HepG2 (cell line): ENCODE data around the gene SNRNP200. TPM values are rescaled to one million over a fixed set of nuclear protein-coding genes. Genes with fewer than 3 reads are reported as not detected.
A peak's percentile ranks its signal among the peaks of the same experiment; 100 is the strongest.

Experiments
- ADNP ChIP-seq: sonication (generic); formaldehyde crosslinking; IDR thresholded peaks from 2 replicates; pipeline ENCODE4 v1.4.0; 2020; ENCODE audit warnings: missing genetic modification reagents
- FOXO1 ChIP-seq: sonication (generic); formaldehyde crosslinking; IDR thresholded peaks from 2 replicates; pipeline ENCODE4 v1.4.0; 2020; ENCODE audit warnings: missing genetic modification reagents
- JARID2 ChIP-seq: sonication (generic); formaldehyde crosslinking; IDR thresholded peaks from 2 replicates; pipeline ENCODE4 v1.8.1; 2023; ENCODE audit warnings: missing genetic modification reagents, inconsistent platforms; ENCODE audit not compliant: insufficient replicate concordance
- KDM2A ChIP-seq: sonication (generic); formaldehyde crosslinking; IDR thresholded peaks from 2 replicates; pipeline ENCODE4 v1.4.0; 2020; ENCODE audit warnings: low read depth, missing genetic modification reagents, borderline replicate concordance
- NR2C2 ChIP-seq: sonication (generic); formaldehyde crosslinking; IDR thresholded peaks from 2 replicates; pipeline ENCODE4 v1.4.0; 2020; ENCODE audit warnings: missing genetic modification reagents, mild to moderate bottlenecking, moderate library complexity, borderline replicate concordance
- PAX8 ChIP-seq: sonication (generic); formaldehyde crosslinking; IDR thresholded peaks from 2 replicates; pipeline ENCODE4 v1.8.0; 2022; ENCODE audit warnings: mild to moderate bottlenecking, missing genetic modification reagents, borderline replicate concordance
- PHF5A ChIP-seq: IDR thresholded peaks from one replicate; pipeline ENCODE4 v1.6.1; 2018; ENCODE audit warnings: low read depth, missing genetic modification reagents; ENCODE audit not compliant: unreplicated experiment
- POLR2G ChIP-seq: fragments of 200-400 bp; formaldehyde crosslinking; IDR thresholded peaks from 2 replicates; pipeline ENCODE4 v1.6.1; 2018; ENCODE audit warnings: mild to moderate bottlenecking, low read depth, low read length, moderate library complexity
- REPIN1 ChIP-seq: sonication (generic); formaldehyde crosslinking; IDR thresholded peaks from 2 replicates; pipeline ENCODE4 v1.8.0; 2022; ENCODE audit warnings: missing genetic modification reagents, low read depth, mild to moderate bottlenecking, borderline replicate concordance
- SATB2 ChIP-seq: sonication (generic); formaldehyde crosslinking; IDR thresholded peaks from 2 replicates; pipeline ENCODE4 v1.5.0; 2020; ENCODE audit warnings: missing genetic modification reagents
- SMAD3 ChIP-seq: sonication (generic); formaldehyde crosslinking; IDR thresholded peaks from 2 replicates; pipeline ENCODE4 v1.4.0; 2020; ENCODE audit warnings: missing genetic modification reagents
- SPEN ChIP-seq: sonication (generic); formaldehyde crosslinking; IDR thresholded peaks from 2 replicates; pipeline ENCODE4 v1.5.1; 2020; ENCODE audit warnings: low read depth, mild to moderate bottlenecking, missing genetic modification reagents
- TOE1 ChIP-seq: sonication (generic); formaldehyde crosslinking; IDR thresholded peaks from 2 replicates; pipeline ENCODE4 v1.4.0; 2020; ENCODE audit warnings: mild to moderate bottlenecking, missing genetic modification reagents
- YEATS2 ChIP-seq: sonication (generic); formaldehyde crosslinking; IDR thresholded peaks from 2 replicates; pipeline ENCODE4 v1.4.0; 2020; ENCODE audit warnings: missing genetic modification reagents, borderline replicate concordance
- ZNF256 ChIP-seq: sonication (generic); formaldehyde crosslinking; conservative IDR thresholded peaks from 2 replicates; pipeline ENCODE4 v1.4.0; 2020; ENCODE audit warnings: missing genetic modification reagents
- ZNF274 ChIP-seq: sonication (generic); formaldehyde crosslinking; IDR thresholded peaks from 2 replicates; pipeline ENCODE4 v1.5.1; 2020; ENCODE audit warnings: mild to moderate bottlenecking, missing genetic modification reagents
- ZNF292 ChIP-seq: sonication (generic); formaldehyde crosslinking; IDR thresholded peaks from 2 replicates; pipeline ENCODE4 v1.8.1; 2022; ENCODE audit warnings: mild to moderate bottlenecking, low read depth, missing genetic modification reagents, borderline replicate concordance
- ZNF432 ChIP-seq: sonication (generic); formaldehyde crosslinking; IDR thresholded peaks from 2 replicates; pipeline ENCODE4 v1.5.0; 2020; ENCODE audit warnings: missing genetic modification reagents, mild to moderate bottlenecking, borderline replicate concordance
- ZNF44 ChIP-seq: sonication (generic); formaldehyde crosslinking; IDR thresholded peaks from 2 replicates; pipeline ENCODE4 v1.5.1; 2020; ENCODE audit warnings: mild to moderate bottlenecking, missing genetic modification reagents
- ZNF451 ChIP-seq: sonication (generic); formaldehyde crosslinking; IDR thresholded peaks from 2 replicates; pipeline ENCODE4 v1.5.0; 2020; ENCODE audit warnings: mild to moderate bottlenecking, missing genetic modification reagents
- ZNF549 ChIP-seq: sonication (generic); formaldehyde crosslinking; IDR thresholded peaks from 2 replicates; pipeline ENCODE4 v1.5.0; 2020; ENCODE audit warnings: missing genetic modification reagents
- ZNF891 ChIP-seq: sonication (generic); formaldehyde crosslinking; IDR thresholded peaks from 2 replicates; pipeline ENCODE4 v1.5.0; 2020; ENCODE audit warnings: mild to moderate bottlenecking, missing genetic modification reagents
- polyA plus RNA-seq, 8 experiments: library from polyadenylated mRNA; depleted of rRNA in 3 of 8; stranded (reverse) in 7 of 8; unstranded in 1 of 8; fragments of >200 nt; fragmentation: Illumina TruSeq in 4 of 8; extraction: Trizol in 4 of 8; gene quantifications; 2 replicates each; pipeline versions ENCODE4 v1.2.1 to v1.2.3, GENCODE V29; 2011 to 2016; ENCODE audit warnings: low read depth in 4 of 8, missing spikeins in 1 of 8, mixed read lengths in 1 of 8; ENCODE audit not compliant: insufficient read depth in 1 of 8
- total RNA-seq, 5 experiments: library from RNA; depleted of rRNA; stranded (reverse); fragments of >200 nt; fragmentation: Illumina TruSeq; extraction: Trizol; gene quantifications; 2 replicates each; pipeline ENCODE4 v1.2.3, GENCODE V29; 2016; ENCODE audit warnings: low read depth in 1 of 5
- TF ChIP-seq, protein P1 (sequence below): sonication (generic); formaldehyde crosslinking; IDR thresholded peaks from 2 replicates; pipeline ENCODE4 v1.5.0; 2020; ENCODE audit warnings: missing genetic modification reagents
- TF ChIP-seq, protein P2 (sequence below), 2 experiments: sonication (generic) in 1 of 2; formaldehyde crosslinking in 1 of 2; IDR thresholded peaks; 2 replicates each; pipeline versions ENCODE4 v1.4.0 to v1.6.1; 2018 to 2020; ENCODE audit warnings: missing genetic modification reagents in 2 of 2, borderline replicate concordance in 1 of 2, low read depth in 1 of 2, mild to moderate bottlenecking in 1 of 2, missing biosample characterization in 1 of 2
- TF ChIP-seq, protein P3 (sequence below): sonication (generic); formaldehyde crosslinking; IDR thresholded peaks from 2 replicates; pipeline ENCODE4 v1.4.0; 2020; ENCODE audit warnings: mild to moderate bottlenecking, missing genetic modification reagents

SNRNP200 gene
- total and polyA plus RNA-seq, 2 of the 13 experiments (the other 11 are each of a cell fraction or from before 2014, with no cell fraction given) = 99.0 to 232 TPM

DNA sequence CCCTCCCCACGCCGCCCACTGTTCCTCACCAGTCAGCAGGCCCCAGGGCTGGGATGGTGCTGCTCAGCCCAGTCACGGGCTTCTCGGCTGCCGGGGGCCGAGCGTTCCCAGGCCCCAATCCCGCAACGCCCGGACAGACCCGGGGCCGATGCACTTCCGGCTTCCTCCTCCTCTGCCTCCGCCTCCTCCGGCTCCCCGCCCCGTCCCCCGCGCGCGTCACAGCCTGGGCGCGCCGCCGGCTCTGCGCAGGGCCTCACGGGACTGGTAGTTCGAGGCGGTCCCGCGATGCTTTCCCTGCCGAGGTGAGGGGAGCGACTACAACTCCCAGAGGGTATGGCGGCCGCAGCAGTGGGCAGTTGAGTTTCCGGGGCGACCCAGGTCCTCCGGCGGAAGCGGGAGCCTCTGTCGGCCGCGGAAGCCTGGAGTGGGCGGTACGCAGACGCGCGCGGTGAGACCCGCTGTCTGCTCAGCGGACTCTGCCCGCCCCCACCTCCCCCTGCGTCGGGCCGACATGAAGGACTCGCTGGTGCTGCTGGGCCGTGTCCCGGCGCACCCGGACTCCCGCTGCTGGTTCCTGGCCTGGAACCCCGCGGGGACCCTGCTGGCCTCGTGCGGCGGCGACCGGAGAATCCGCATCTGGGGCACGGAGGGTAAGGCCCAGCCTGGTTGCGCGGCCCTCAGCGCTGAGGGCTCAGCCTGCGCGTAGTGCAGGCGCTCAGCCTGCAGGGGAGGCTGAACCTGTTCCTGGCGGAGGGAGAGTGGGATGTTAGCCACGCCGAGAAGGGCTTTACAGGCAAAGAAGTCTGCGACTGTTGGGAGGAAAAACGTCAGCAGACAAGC lies 39.3 kb downstream of the SNRNP200 start, which contains the start of the genes CIAO1 and TMEM127 (continued):
- TF ChIP-seq ZNF44 (CRISPR knock-in tag) (no peak; the same call in 1 of the 2 replicates), ADNP (CRISPR knock-in tag) (no peak), SATB2 (CRISPR knock-in tag) (no peak; the same call in 1 of the 2 replicates), KDM2A (CRISPR knock-in tag) (peak; percentile 97), REPIN1 (CRISPR knock-in tag) (peak; percentile 90; the same call in 1 of the 2 replicates), ZNF274 (peak; percentile 71), ZNF891 (CRISPR knock-in tag) (peak; percentile 90), SPEN (peak; percentile 95), FOXO1 (CRISPR knock-in tag) (no peak; the same call in none of the 2 replicates), PAX8 (CRISPR knock-in tag) (no peak), NR2C2 (CRISPR knock-in tag) (peak; percentile 99), TOE1 (CRISPR knock-in tag) (no peak), YEATS2 (CRISPR knock-in tag) (peak; percentile 98), ZNF451 (CRISPR knock-in tag) (peak; percentile 63; the same call in 1 of the 2 replicates), SMAD3 (CRISPR knock-in tag) (peak; percentile 84), ZNF256 (0 out of 2 replicates have a peak, but pooled peaks have one; percentile 60), PHF5A (CRISPR knock-in tag) (peak; percentile 95), POLR2G (peak; percentile 93), ZNF432 (CRISPR knock-in tag) (no peak), ZNF292 (CRISPR knock-in tag) (no peak; the same call in 1 of the 2 replicates), ZNF549 (CRISPR knock-in tag) (no peak), JARID2 (CRISPR knock-in tag) (peak; percentile 43)
- TF ChIP-seq, protein P1, sequence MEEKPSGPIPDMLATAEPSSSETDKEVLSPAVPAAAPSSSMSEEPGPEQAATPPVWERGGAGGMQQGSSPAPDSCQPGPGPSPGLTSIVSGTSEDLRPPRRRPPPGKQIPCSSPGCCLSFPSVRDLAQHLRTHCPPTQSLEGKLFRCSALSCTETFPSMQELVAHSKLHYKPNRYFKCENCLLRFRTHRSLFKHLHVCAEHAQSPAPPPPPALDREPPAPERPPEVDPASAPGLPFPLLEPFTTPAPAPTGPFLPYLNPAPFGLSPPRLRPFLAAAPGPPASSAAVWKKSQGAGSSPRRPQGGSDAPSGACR = peak; percentile 96
- TF ChIP-seq, protein P2, sequence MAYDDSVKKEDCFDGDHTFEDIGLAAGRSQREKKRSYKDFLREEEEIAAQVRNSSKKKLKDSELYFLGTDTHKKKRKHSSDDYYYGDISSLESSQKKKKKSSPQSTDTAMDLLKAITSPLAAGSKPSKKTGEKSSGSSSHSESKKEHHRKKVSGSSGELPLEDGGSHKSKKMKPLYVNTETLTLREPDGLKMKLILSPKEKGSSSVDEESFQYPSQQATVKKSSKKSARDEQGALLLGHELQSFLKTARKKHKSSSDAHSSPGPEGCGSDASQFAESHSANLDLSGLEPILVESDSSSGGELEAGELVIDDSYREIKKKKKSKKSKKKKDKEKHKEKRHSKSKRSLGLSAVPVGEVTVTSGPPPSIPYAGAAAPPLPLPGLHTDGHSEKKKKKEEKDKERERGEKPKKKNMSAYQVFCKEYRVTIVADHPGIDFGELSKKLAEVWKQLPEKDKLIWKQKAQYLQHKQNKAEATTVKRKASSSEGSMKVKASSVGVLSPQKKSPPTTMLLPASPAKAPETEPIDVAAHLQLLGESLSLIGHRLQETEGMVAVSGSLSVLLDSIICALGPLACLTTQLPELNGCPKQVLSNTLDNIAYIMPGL (CRISPR knock-in tag; IDR thresholded peaks at IDR 0.05; ENCODE audit: borderline replicate concordance in 1 of 2, low read depth in 1 of 2) = peak; percentile 96 to 99
- TF ChIP-seq, protein P3, sequence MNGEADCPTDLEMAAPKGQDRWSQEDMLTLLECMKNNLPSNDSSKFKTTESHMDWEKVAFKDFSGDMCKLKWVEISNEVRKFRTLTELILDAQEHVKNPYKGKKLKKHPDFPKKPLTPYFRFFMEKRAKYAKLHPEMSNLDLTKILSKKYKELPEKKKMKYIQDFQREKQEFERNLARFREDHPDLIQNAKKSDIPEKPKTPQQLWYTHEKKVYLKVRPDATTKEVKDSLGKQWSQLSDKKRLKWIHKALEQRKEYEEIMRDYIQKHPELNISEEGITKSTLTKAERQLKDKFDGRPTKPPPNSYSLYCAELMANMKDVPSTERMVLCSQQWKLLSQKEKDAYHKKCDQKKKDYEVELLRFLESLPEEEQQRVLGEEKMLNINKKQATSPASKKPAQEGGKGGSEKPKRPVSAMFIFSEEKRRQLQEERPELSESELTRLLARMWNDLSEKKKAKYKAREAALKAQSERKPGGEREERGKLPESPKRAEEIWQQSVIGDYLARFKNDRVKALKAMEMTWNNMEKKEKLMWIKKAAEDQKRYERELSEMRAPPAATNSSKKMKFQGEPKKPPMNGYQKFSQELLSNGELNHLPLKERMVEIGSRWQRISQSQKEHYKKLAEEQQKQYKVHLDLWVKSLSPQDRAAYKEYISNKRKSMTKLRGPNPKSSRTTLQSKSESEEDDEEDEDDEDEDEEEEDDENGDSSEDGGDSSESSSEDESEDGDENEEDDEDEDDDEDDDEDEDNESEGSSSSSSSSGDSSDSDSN (CRISPR knock-in tag) = peak; percentile 98
